Heart left ventricle (tissue), 16 donors: Measurements from ENCODE around the gene TNFRSF18. TPM values are rescaled to one million over a fixed set of nuclear protein-coding genes. Genes with fewer than 3 reads are reported as not detected.
A peak's percentile ranks its signal among the peaks of the same experiment; 100 is the strongest.

Source experiments
- ATAC-seq, 4 donors: fragments of 200-7000 bp; cut with Tn5 transposase; one replicate each; pipeline ENCODE4 v1.9.1; 2020 to 2022; ENCODE audit warnings: moderate library complexity in 4 of 4, mild to moderate bottlenecking in 3 of 4, moderate number of reproducible peaks in 1 of 4
- DNase-seq, 5 donors: peaks; one replicate each; pipeline ENCODE4 v3.0.0-alpha.2; 2020
- H3K27ac ChIP-seq, 12 donors: fragments of 200-600 bp; sonication (generic) in 4 of 12; one replicate each; pipeline versions ENCODE4 v1.5.0 to v1.8.0; 2016 to 2022; ENCODE audit warnings: mild to moderate bottlenecking in 2 of 12
- H3K27me3 ChIP-seq, 9 donors: fragments of 200-600 bp; sonication (generic) in 2 of 9; one replicate each; pipeline versions ENCODE4 v1.5.1 to v1.8.0; 2016 to 2022; ENCODE audit warnings: mild to moderate bottlenecking in 3 of 9
- H3K36me3 ChIP-seq, 9 donors: fragments of 200-600 bp; sonication (generic) in 2 of 9; one replicate each; pipeline versions ENCODE4 v1.5.0 to v1.8.0; 2018 to 2022; ENCODE audit warnings: mild to moderate bottlenecking in 2 of 9
- H3K4me1 ChIP-seq, 12 donors: fragments of 200-600 bp; sonication (generic) in 4 of 12; one replicate each; pipeline versions ENCODE4 v1.5.0 to v1.8.0; 2016 to 2022; ENCODE audit warnings: mild to moderate bottlenecking in 3 of 12
- H3K4me3 ChIP-seq, 12 donors: fragments of 200-600 bp; sonication (generic) in 4 of 12; one replicate each; pipeline versions ENCODE4 v1.5.0 to v1.8.0; 2017 to 2022; ENCODE audit warnings: mild to moderate bottlenecking in 9 of 12, moderate library complexity in 4 of 12
- H3K9me3 ChIP-seq, 12 donors: fragments of 200-600 bp; sonication (generic) in 4 of 12; one replicate each; pipeline versions ENCODE4 v1.5.0 to v1.8.0; 2016 to 2022; ENCODE audit warnings: mild to moderate bottlenecking in 1 of 12
- POLR2A ChIP-seq, 2 donors: fragments of 450-650 bp; IDR thresholded peaks; one replicate each; pipeline ENCODE4 v1.6.1; 2017; ENCODE audit warnings: antibody characterized with exemption in 2 of 2, mild to moderate bottlenecking in 2 of 2, moderate library complexity in 2 of 2
- WGBS, 4 donors: extraction: QIAGEN DNeasy Blood & Tissue Kit in 2 of 4; methylation state at CpG; one replicate each; pipeline versions ENCODE4 v1.1.5 to v1.1.7; 2013 to 2018; 5-methylcytosine and 5-hydroxymethylcytosine counted together
- intact Hi-C, 10 donors: fragments of 100-400 bp; cut with DNase I; formaldehyde crosslinking; loops; one replicate each; pipeline versions ENCODE4 v1.11.1 to v1.14.2; 2022
- polyA plus RNA-seq, 2 donors: library from polyadenylated mRNA; stranded (reverse); fragments of 200-250 nt; gene quantifications; one replicate each; pipeline ENCODE4 v1.2.3, GENCODE V29; 2013
- total RNA-seq, 9 donors: library from RNA; depleted of rRNA in 2 of 9; stranded (reverse); fragments of >200 nt in 2 of 9; fragmentation: NEBNext Ultra II Directional in 3 of 9; extraction: Animal tissue kit (Norgen Biotek cat#: 25700) in 3 of 9; gene quantifications; one replicate each; pipeline versions ENCODE4 v1.1.0 to v1.2.4, GENCODE V29; 2016 to 2023
- TF ChIP-seq, protein P1 (sequence below), 12 donors: fragments of 200-600 bp; sonication (generic) in 4 of 12; IDR thresholded peaks; one replicate each; pipeline versions ENCODE4 v1.5.0 to v1.8.0; 2018 to 2022; ENCODE audit warnings: antibody characterized with exemption in 12 of 12, mild to moderate bottlenecking in 5 of 12
- donor health status: ischemic (EF 13 %, LVEDD 7.1; RV severe dilation, severe dysfunction).
- donor health status: healthy with polysubstance abuse.
- donor health status: DM: no; HTN: yes; CAD: no.
- donor health status: DM: no; HTN: no; CAD: no.
- donor health status: ischemic (EF 25% LVEDD 6.9; RV normal size, moderate dysfunction).
- donor health status: ischemic (EF 25% LVEDD 5.7; RV mildly dilated, moderate dysfunction).
- donor health status: healthy.
- donor health status: DM: yes; HTN: yes; CAD: no.
- donor health status: ischemic (EF 35%, LVEDD 5.7; RV mildly dilated, moderate dysfunction).
- donor health status: nonischemic (EF 11% LVEDD 7.7; RV severe dilation, severe dysfunction).
- donor health status: DM: yes; HTN: yes; CAD: no.
- donor health status: PGD.
- donor health status: ischemic (EF 29% LVEDD 5.4; RV normal size, mild dysfunction).
- donor health status: nonischemic (EF 23%, LVEDD 6.1; RV moderate dilation, normal function).

Gene TNFRSF18
- total and polyA plus RNA-seq, 11 donors: 0.24 to 0.93 (median 0.77) TPM; not detected in 8

DNA sequence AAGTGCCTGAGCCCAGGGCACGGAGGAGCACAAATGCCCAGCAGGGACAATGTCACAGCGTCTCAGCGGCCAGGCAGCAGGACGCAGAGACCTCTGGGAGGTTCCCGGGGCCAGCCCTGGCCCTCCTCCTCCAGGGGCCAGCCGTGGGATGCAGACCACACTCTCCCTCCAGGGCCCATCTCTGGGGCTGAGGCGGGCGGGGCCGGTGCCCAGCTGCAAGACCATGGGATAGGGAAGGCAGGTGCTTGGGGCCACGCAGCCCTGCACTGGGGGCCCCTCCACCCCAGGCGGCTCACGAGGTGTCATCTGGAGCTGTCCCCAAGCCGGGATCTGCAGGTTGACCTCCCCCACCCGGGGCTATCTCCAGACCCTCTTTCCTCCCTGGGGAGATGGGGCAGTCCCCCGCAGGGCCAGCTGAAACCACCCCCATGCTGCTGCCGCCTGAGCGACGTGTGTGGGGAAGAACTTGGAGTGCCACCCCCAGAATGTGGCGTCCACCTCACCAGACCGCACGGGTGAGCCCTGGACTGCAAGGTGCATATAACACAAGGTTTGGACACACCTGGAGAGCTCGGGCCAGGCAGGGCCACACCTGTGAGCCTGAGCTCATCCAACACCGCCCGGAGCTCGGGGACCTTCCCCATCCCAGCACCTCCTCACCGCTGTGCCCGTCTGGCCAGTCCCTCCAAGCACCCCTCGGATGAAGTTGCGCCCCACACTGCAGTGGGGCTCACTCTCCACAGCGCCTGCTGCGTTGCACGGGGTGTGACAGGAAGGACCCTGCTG lies 36.8 kb downstream of the TNFRSF18 start:
- ATAC-seq: no peak
- 57 to 66% (median 61%) methylated on average over 14 to 32 of the region's 32 CpGs for WGBS, 4 donors
- H3K4me1 ChIP-seq: peaks cover 0 to 9% (median 0%) of the 10 kb centered on the region in 12 donors
- peak in 3 of 5 donors; percentile 9 to 55 (median 20) for DNase-seq
- H3K27me3 ChIP-seq: peaks cover 29 to 95% (median 69%) of the 10 kb centered on the region in 9 donors
- intact Hi-C loops: loop anchor here in 1 of 10 donors (5.0 kb wide), 1 partner anchor 37 kb away; no protein-coding TSS in a partner anchor
- H3K4me3 ChIP-seq: no peak overlapping the region
- no peak overlapping the region for H3K27ac ChIP-seq
- no peaks in the 10 kb centered on the region for H3K9me3 ChIP-seq
- TF ChIP-seq POLR2A (IDR thresholded peaks at IDR 0.05): no peak
- TF ChIP-seq, protein P1, sequence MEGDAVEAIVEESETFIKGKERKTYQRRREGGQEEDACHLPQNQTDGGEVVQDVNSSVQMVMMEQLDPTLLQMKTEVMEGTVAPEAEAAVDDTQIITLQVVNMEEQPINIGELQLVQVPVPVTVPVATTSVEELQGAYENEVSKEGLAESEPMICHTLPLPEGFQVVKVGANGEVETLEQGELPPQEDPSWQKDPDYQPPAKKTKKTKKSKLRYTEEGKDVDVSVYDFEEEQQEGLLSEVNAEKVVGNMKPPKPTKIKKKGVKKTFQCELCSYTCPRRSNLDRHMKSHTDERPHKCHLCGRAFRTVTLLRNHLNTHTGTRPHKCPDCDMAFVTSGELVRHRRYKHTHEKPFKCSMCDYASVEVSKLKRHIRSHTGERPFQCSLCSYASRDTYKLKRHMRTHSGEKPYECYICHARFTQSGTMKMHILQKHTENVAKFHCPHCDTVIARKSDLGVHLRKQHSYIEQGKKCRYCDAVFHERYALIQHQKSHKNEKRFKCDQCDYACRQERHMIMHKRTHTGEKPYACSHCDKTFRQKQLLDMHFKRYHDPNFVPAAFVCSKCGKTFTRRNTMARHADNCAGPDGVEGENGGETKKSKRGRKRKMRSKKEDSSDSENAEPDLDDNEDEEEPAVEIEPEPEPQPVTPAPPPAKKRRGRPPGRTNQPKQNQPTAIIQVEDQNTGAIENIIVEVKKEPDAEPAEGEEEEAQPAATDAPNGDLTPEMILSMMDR (IDR thresholded peaks at IDR 0.05): no peak
- H3K36me3 ChIP-seq: no peaks in the 10 kb centered on the region

GRCh38 chr1:1168451-1169411 lies 37.7 kb downstream of the TNFRSF18 start:
- H3K27me3 ChIP-seq: peaks cover 27 to 93% (median 67%) of the 10 kb centered on the region in 9 donors
- ATAC-seq (no peak), DNase-seq (peak in 2 of 5 donors; percentile 20 to 61)
- no peak overlapping the region for H3K4me3 ChIP-seq
- no peaks in the 10 kb centered on the region for H3K36me3 ChIP-seq
- WGBS, 4 donors: 69 to 78% (median 77%) methylated on average over 19 to 37 of the region's 37 CpGs
- TF ChIP-seq, protein P1 (IDR thresholded peaks at IDR 0.05): no peak
- TF ChIP-seq POLR2A (IDR thresholded peaks at IDR 0.05): no peak
- intact Hi-C loops: loop anchor here in 1 of 10 donors (5.0 kb wide), 1 partner anchor 36 kb away; no protein-coding TSS in a partner anchor
- no peak overlapping the region for H3K27ac ChIP-seq
- no peaks in the 10 kb centered on the region for H3K9me3 ChIP-seq
- H3K4me1 ChIP-seq: peaks cover 0 to 4% (median 0%) of the 10 kb centered on the region in 12 donors

DNA sequence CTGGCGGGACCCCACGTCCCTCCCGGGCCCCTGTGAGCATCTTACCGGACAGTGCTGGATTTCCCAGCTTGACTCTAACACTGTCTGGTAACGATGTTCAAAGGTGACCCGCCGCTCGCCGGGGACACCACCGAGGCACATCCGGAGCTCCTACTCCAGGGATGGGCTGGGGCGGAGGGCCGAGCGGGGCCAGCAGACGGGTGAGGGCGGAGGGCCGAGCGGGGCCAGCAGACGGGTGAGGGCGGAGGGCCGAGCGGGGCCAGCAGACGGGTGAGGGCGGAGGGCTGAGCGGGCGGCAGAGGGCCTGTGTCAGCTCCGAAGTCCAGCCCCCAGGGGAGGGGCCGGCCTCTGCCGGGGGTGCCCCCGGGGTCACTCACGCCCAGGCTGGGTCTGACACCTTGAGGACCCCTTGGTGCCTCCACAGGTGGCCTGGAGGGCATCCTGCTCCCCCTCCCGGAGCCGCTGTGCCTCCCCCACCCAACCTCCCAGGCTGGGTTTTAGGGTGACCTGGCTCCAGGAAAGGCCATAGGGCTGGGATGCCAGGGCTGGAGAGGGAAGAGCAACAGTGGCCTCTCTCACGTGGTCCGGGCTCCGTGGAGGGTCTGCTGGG lies 38.4 kb downstream of the TNFRSF18 start:
- WGBS, 4 donors: 78 to 83% (median 81%) methylated on average over 31 to 36 of the region's 36 CpGs
- ATAC-seq: no peak
- Histone ChIP-seq H3K9me3 (no peaks in the 10 kb centered on the region), H3K4me1 (no peaks in the 10 kb centered on the region), H3K36me3 (no peaks in the 10 kb centered on the region), H3K4me3 (no peak overlapping the region), H3K27ac (no peak overlapping the region), H3K27me3 (peaks cover 21 to 93% (median 65%) of the 10 kb centered on the region in 9 donors)
- TF ChIP-seq POLR2A (IDR thresholded peaks at IDR 0.05): no peak
- TF ChIP-seq, protein P1 (IDR thresholded peaks at IDR 0.05): no peak
- peak in 1 of 5 donors; percentile 17 for DNase-seq
- intact Hi-C loops: loop anchor here in 1 of 10 donors (5.0 kb wide), 1 partner anchor 36 kb away; no protein-coding TSS in a partner anchor
